Measurements from ENCODE around the gene ADRM1.

The ADRM1 gene

DNA sequence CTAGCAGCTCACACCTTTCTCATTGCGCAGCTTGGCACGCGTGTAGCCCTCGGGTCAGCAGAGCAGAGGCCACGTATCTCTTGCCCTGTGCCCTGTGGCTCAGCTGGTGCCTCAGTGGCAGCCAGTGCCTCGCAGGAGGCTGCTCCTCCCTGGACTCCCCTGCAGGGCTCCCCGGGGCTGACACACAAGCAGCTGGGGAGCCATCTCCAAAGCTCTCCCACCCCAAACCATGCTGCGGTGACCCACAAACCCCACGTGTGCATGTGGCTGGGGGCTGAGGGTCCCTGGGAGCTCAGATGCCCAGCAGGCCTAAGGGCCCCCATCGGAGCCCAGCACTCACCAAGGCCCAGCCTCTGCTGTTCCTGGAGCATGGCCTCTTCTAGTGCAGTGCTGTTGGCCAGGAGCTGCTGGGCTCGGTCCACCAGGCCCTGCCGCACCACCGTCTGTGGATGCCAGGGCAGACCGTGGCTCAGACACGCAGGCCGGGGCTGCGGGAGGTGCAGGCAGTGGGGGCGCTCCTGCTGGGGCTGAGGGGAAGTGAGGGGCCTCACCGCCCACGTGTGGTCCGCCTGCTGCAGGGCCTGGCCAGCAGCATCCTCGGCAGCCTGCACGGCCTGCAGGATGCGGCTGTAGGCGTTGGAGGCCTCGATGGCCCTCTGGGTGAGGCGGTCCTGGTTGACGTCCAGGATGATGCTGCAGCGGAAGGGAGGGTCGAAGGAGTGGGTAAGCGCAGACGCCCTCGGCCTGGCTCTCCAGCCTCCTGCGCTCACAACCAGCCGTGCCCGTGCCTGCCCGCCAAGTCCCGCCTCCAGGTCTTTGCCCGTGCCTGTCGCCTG lies 13.8 kb downstream of the ADRM1 start:
- Histone ChIP-seq H3K4me1 (ENCODE audit: control insufficient read depth in 2 of 2, insufficient read depth in 2 of 2, low read length in 2 of 2) (no peaks in the 10 kb centered on the region), H3K27me3 (ENCODE audit: control insufficient read depth in 2 of 2, insufficient read depth in 2 of 2, low read length in 2 of 2) (no peaks in the 10 kb centered on the region), H3K4me3 (ENCODE audit: low read length in 2 of 2) (no peak overlapping the region), H3K9ac (ENCODE audit: low read depth in 1 of 2, low read length in 2 of 2) (no peak overlapping the region), H3K27ac (ENCODE audit: low read depth in 2 of 2, low read length in 2 of 2) (no peak overlapping the region), H3K36me3 (ENCODE audit: control insufficient read depth in 2 of 2, insufficient read depth in 2 of 2, low read length in 2 of 2) (peaks cover 0 to 5% of the 10 kb centered on the region in 2 donors), H3K9me3 (ENCODE audit: control insufficient read depth in 2 of 2, low read length in 2 of 2) (no peaks in the 10 kb centered on the region)

DNA sequence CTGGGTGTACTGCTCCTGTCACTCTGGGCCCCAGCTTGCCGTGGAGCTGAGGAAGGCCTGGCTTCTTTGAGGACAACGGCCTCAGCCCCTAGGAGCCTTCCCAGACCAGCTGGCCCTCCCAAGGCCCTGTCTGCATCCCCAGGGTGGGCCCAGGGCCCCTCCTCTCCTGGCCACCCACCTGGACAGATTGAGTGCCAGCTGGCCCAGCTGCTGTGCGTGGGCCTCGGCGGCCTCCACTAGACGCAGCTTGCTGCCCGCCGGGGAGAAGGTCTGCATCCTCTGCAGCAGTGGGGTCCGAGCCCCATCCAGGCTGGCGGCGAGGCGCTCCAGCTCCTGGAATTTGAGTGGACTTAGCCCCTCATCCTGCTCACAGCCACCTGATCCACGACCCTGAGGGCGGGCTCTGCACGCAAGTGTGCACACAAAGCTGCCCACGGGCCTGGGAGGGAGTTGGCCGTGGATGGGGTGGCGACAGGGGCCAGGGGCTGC lies 14.4 kb downstream of the ADRM1 start:
- H3K4me1 ChIP-seq (ENCODE audit: control insufficient read depth in 2 of 2, insufficient read depth in 2 of 2, low read length in 2 of 2): no peaks in the 10 kb centered on the region
- H3K27ac ChIP-seq (ENCODE audit: low read depth in 2 of 2, low read length in 2 of 2): no peak overlapping the region
- H3K27me3 ChIP-seq (ENCODE audit: control insufficient read depth in 2 of 2, insufficient read depth in 2 of 2, low read length in 2 of 2): no peaks in the 10 kb centered on the region
- H3K9me3 ChIP-seq (ENCODE audit: control insufficient read depth in 2 of 2, low read length in 2 of 2): no peaks in the 10 kb centered on the region
- peaks cover 0 to 5% of the 10 kb centered on the region in 2 donors for H3K36me3 ChIP-seq (ENCODE audit: control insufficient read depth in 2 of 2, insufficient read depth in 2 of 2, low read length in 2 of 2)
- H3K9ac ChIP-seq (ENCODE audit: low read depth in 1 of 2, low read length in 2 of 2): no peak overlapping the region
- H3K4me3 ChIP-seq (ENCODE audit: low read length in 2 of 2): no peak overlapping the region

DNA sequence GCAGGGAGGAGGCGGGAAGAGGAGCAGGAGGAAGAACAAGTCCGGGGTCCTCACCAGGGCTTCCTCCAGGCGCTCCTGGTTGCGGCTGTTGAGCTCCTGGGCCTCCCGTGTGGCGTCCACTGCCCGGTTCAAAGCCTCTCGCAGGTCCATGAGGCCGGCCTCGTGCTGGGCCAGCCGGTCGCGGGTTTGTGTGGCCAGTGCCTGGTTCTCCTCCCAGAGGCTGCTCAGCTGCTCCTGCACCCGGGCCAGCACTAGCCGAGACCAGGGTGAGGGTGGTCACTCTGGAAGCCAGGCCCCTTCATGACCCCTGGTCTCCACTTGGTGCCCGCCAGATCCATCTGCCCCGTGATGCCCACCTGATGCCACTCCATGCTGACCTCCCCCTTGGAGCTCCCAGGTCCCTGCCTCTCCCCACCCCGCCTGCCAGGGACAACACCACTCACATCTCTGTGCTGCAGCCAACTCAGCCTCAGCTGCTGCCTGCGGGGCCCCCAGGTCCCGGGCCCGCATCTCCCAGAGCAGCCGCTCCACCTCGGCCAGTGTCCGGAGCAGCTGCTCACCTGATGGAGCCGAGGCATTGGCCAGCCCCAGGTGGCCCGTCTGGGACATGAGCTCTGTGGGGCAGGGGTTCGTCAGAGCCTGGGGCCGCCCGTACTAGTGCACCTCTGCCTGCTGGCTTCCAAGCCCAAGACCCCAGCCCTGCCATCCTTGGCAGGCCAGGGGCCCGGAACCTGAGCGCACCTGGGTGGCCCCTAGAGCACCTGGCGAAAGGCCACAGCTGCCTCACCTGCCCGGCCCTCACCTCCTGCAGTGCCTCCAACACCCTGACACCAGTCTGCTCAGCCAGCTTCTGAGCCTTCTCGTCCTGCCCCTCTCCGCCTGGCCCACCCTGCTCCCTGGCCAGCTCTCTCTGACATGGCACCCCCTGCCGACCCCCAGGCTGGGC lies 15.9 kb downstream of the ADRM1 start:
- Histone ChIP-seq H3K27ac (ENCODE audit: low read depth in 2 of 2, low read length in 2 of 2) (no peak overlapping the region), H3K36me3 (ENCODE audit: control insufficient read depth in 2 of 2, insufficient read depth in 2 of 2, low read length in 2 of 2) (peaks cover 0 to 5% of the 10 kb centered on the region in 2 donors), H3K27me3 (ENCODE audit: control insufficient read depth in 2 of 2, insufficient read depth in 2 of 2, low read length in 2 of 2) (no peaks in the 10 kb centered on the region), H3K9ac (ENCODE audit: low read depth in 1 of 2, low read length in 2 of 2) (no peak overlapping the region), H3K4me3 (ENCODE audit: low read length in 2 of 2) (no peak overlapping the region), H3K9me3 (ENCODE audit: control insufficient read depth in 2 of 2, low read length in 2 of 2) (no peaks in the 10 kb centered on the region), H3K4me1 (ENCODE audit: control insufficient read depth in 2 of 2, insufficient read depth in 2 of 2, low read length in 2 of 2) (no peaks in the 10 kb centered on the region)

DNA sequence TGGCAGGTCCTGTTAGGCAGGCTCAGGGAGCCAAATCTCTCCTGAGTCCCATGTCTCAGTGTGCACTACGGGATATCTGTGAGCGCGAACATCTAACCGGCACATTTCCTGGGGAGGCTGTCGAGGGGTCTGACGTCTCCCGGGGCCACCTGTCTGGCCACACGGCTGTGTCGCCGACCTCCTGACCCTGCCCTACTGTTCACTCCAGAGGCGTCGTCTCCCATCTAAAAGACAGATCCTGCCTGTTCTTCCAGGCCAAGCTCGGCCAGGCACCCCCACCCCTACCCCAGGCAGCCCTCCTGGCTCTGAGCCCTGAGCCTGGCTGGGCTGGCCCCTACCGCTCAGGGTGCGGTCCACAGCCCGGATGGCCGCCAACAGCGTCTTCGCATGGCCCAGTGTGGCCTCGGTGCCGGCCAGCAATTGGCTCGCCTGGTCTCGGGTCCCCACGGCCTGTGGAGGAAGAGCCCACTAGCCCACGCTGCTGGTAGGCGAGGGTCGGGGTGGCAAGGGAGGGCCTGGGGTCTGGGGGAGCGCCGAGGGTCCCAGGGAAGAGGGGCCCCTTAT lies 16.6 kb downstream of the ADRM1 start:
- Histone ChIP-seq H3K36me3 (ENCODE audit: control insufficient read depth in 2 of 2, insufficient read depth in 2 of 2, low read length in 2 of 2) (peaks cover 0 to 5% of the 10 kb centered on the region in 2 donors), H3K27ac (ENCODE audit: low read depth in 2 of 2, low read length in 2 of 2) (no peak overlapping the region), H3K4me1 (ENCODE audit: control insufficient read depth in 2 of 2, insufficient read depth in 2 of 2, low read length in 2 of 2) (no peaks in the 10 kb centered on the region), H3K9me3 (ENCODE audit: control insufficient read depth in 2 of 2, low read length in 2 of 2) (no peaks in the 10 kb centered on the region), H3K27me3 (ENCODE audit: control insufficient read depth in 2 of 2, insufficient read depth in 2 of 2, low read length in 2 of 2) (no peaks in the 10 kb centered on the region), H3K9ac (ENCODE audit: low read depth in 1 of 2, low read length in 2 of 2) (no peak overlapping the region), H3K4me3 (ENCODE audit: low read length in 2 of 2) (no peak overlapping the region)

DNA sequence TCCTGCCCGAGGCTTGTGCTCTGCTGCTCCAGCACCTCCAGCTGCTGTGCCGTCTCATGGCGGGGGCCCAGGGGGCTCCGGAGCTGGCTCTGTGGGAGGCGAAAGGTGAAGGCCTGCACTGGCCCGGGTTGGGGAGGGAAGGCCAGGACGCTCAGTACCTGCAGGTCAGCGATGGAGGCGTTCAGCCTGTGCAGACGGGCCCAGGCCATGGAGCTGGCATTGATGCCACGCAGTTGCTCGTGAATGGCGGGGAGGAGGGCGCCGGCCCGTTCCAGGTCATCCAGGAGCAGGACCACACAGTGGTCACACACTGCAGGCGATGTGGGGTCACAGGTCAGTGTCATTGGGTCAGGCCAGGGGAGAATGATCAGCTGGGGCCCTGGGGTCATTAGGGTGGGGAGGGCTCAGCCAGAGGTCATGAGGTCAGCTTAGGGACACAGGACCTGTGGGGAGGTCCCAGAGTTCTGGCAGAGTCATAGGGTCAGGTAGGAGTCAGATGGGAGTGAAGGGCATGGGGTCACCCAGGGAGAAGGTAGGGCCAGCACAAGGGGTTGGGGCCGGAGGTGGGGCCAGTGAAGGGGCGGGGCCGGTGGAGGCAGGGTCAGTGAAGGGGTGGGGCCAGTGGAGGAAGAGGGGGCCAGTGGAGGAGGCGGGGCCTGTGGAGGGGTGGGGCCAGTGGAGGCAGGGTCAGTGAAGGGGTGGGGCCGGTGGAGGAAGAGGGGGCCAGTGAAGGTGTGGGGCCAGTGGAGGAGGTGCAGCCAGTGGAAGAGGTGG lies 18.0 kb downstream of the ADRM1 start:
- Histone ChIP-seq H3K4me1 (ENCODE audit: control insufficient read depth in 2 of 2, insufficient read depth in 2 of 2, low read length in 2 of 2) (no peaks in the 10 kb centered on the region), H3K27ac (ENCODE audit: low read depth in 2 of 2, low read length in 2 of 2) (no peak overlapping the region), H3K27me3 (ENCODE audit: control insufficient read depth in 2 of 2, insufficient read depth in 2 of 2, low read length in 2 of 2) (no peaks in the 10 kb centered on the region), H3K9ac (ENCODE audit: low read depth in 1 of 2, low read length in 2 of 2) (no peak overlapping the region), H3K4me3 (ENCODE audit: low read length in 2 of 2) (no peak overlapping the region), H3K9me3 (ENCODE audit: control insufficient read depth in 2 of 2, low read length in 2 of 2) (no peaks in the 10 kb centered on the region), H3K36me3 (ENCODE audit: control insufficient read depth in 2 of 2, insufficient read depth in 2 of 2, low read length in 2 of 2) (peaks cover 0 to 7% of the 10 kb centered on the region in 2 donors)

DNA sequence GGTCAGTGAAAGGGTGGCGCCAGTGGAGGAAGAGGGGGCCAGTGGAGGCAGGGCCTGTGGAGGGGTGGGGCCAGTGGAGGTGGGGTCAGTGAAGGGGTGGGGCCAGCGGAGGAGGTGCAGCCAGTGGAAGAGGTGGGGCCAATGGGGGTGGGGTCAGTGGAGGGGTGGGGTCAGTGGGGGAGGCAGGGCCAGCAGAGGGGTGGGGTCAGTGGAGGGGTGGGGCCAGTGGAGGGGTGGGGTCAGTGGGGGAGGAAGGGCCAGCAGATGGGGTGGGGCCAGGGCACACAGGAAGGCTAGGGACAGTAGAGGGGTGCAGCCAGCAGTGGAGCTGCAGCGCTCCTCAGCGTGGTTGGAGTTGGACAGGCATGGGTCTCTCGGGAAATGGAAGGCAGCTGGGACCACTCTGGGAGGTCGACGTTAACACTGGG lies 18.7 kb downstream of the ADRM1 start:
- peaks cover 0 to 9% of the 10 kb centered on the region in 2 donors for H3K36me3 ChIP-seq (ENCODE audit: control insufficient read depth in 2 of 2, insufficient read depth in 2 of 2, low read length in 2 of 2)

DNA sequence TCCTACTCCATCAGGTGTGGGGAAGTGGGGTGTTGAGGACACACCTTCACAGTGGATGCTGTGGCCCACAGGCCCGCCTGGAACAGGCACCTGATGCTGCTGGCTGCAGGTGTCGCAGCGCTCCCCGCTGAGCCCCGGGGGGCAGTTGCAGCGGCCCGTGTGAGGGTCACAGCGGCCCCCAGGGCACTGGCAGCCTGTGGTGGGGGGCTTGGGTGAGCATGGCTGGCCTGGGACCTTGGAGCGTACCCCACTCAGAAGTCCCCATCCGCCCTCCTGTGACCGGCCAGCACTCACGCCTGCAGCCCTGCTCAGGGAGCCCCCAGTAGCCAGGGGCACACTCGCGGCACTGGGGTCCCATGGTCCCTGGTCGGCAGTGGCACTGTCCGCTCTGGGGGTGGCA lies 19.2 kb downstream of the ADRM1 start:
- H3K36me3 ChIP-seq (ENCODE audit: control insufficient read depth in 2 of 2, insufficient read depth in 2 of 2, low read length in 2 of 2): peaks cover 0 to 9% of the 10 kb centered on the region in 2 donors
- no peak overlapping the region for H3K9ac ChIP-seq (ENCODE audit: low read depth in 1 of 2, low read length in 2 of 2)
- no peak overlapping the region for H3K4me3 ChIP-seq (ENCODE audit: low read length in 2 of 2)
- no peak overlapping the region for H3K27ac ChIP-seq (ENCODE audit: low read depth in 2 of 2, low read length in 2 of 2)
- H3K9me3 ChIP-seq (ENCODE audit: control insufficient read depth in 2 of 2, low read length in 2 of 2): no peaks in the 10 kb centered on the region
- H3K27me3 ChIP-seq (ENCODE audit: control insufficient read depth in 2 of 2, insufficient read depth in 2 of 2, low read length in 2 of 2): no peaks in the 10 kb centered on the region
- H3K4me1 ChIP-seq (ENCODE audit: control insufficient read depth in 2 of 2, insufficient read depth in 2 of 2, low read length in 2 of 2): no peaks in the 10 kb centered on the region

More for the DNA sequence above, 18.7 kb downstream of the ADRM1 start:
- H3K4me1 ChIP-seq (ENCODE audit: control insufficient read depth in 2 of 2, insufficient read depth in 2 of 2, low read length in 2 of 2): no peaks in the 10 kb centered on the region
- H3K9ac ChIP-seq (ENCODE audit: low read depth in 1 of 2, low read length in 2 of 2): no peak overlapping the region
- no peak overlapping the region for H3K4me3 ChIP-seq (ENCODE audit: low read length in 2 of 2)
- no peak overlapping the region for H3K27ac ChIP-seq (ENCODE audit: low read depth in 2 of 2, low read length in 2 of 2)
- no peaks in the 10 kb centered on the region for H3K27me3 ChIP-seq (ENCODE audit: control insufficient read depth in 2 of 2, insufficient read depth in 2 of 2, low read length in 2 of 2)
- no peaks in the 10 kb centered on the region for H3K9me3 ChIP-seq (ENCODE audit: control insufficient read depth in 2 of 2, low read length in 2 of 2)

DNA sequence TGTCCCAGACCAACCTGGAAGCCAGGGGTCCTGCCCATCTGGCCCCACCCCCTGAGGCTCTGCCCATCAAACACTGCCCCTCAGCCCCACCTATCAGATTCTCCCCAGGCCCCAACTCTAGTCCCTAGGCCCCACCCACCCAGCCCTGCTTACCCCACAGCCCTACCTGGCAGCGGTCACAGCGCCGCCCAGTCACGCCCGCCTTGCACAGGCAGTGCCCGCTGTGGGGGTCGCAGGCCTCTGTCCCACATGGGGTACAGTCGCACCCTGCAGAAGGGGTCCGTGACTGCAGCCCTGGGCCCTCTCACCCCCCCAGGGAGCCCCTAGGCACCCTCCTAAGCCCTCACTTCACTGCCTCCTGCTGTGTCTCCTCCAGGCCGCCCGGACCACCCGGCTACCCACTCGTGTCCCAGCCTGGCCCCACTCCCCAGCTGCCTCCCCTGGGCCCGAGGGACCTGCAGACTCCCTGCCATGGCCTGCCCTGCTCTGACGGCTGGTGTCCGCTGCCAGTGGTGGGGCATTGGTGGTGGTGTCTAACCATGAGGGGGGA lies 19.8 kb downstream of the ADRM1 start:
- Histone ChIP-seq H3K4me1 (ENCODE audit: control insufficient read depth in 2 of 2, insufficient read depth in 2 of 2, low read length in 2 of 2) (no peaks in the 10 kb centered on the region), H3K9ac (ENCODE audit: low read depth in 1 of 2, low read length in 2 of 2) (no peak overlapping the region), H3K4me3 (ENCODE audit: low read length in 2 of 2) (no peak overlapping the region), H3K9me3 (ENCODE audit: control insufficient read depth in 2 of 2, low read length in 2 of 2) (no peaks in the 10 kb centered on the region), H3K36me3 (ENCODE audit: control insufficient read depth in 2 of 2, insufficient read depth in 2 of 2, low read length in 2 of 2) (peaks cover 0 to 9% of the 10 kb centered on the region in 2 donors), H3K27ac (ENCODE audit: low read depth in 2 of 2, low read length in 2 of 2) (no peak overlapping the region), H3K27me3 (ENCODE audit: control insufficient read depth in 2 of 2, insufficient read depth in 2 of 2, low read length in 2 of 2) (no peaks in the 10 kb centered on the region)

Measured in mucosa of rectum (tissue), 2 donors.